ENCODE results near the gene CST3.

DNA sequence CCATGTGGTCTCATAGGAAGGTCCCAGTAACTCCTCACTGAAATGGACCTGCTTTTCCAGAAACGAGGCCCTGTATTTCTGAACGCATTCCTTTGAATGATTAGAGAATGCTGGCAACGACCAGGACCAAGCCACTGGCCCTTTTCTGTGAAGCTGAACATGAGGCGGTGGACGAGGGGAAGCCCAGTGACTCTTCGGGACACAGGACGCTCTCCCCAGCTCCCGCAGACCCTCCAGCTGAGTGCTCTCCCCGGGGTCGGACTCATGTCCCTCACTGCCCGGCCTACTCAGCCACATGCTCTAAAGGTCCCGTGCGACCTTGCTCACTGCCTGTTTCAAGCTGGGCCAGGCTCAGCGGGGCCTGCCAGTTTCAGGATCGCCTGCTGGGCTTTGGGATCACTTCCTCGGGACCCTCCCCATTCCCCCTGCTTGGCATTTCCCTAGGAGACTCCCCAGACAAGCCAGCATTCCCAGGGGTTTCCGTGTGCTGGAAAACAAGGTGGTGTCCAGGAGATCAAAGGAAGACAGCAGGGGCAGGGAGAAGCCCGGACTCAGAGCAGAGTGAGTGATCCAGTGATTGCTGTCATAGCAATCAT lies 29.4 kb downstream of the CST3 start:
- TF ChIP-seq, protein P1, sequence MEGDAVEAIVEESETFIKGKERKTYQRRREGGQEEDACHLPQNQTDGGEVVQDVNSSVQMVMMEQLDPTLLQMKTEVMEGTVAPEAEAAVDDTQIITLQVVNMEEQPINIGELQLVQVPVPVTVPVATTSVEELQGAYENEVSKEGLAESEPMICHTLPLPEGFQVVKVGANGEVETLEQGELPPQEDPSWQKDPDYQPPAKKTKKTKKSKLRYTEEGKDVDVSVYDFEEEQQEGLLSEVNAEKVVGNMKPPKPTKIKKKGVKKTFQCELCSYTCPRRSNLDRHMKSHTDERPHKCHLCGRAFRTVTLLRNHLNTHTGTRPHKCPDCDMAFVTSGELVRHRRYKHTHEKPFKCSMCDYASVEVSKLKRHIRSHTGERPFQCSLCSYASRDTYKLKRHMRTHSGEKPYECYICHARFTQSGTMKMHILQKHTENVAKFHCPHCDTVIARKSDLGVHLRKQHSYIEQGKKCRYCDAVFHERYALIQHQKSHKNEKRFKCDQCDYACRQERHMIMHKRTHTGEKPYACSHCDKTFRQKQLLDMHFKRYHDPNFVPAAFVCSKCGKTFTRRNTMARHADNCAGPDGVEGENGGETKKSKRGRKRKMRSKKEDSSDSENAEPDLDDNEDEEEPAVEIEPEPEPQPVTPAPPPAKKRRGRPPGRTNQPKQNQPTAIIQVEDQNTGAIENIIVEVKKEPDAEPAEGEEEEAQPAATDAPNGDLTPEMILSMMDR (IDR thresholded peaks at IDR 0.05): no peak
- TF ChIP-seq ZFX (IDR thresholded peaks at IDR 0.05; ENCODE audit: borderline replicate concordance): no peak

Measured in 22Rv1 (cell line).